ENCODE results near the gene STRA6.

The STRA6 gene

GRCh38 chr15:74184582-74185091, 17.9 kb downstream of the STRA6 start:
- ATAC-seq (peak; percentile 52), DNase-seq (no peak)
- Mint-ChIP-seq H3K4me1 (peaks cover 2% of the 10 kb centered on the region), H3K9me3 (no peaks in the 10 kb centered on the region), H3K27me3 (peaks cover 2% of the 10 kb centered on the region), H3K36me3 (ENCODE audit: low read depth) (no peaks in the 10 kb centered on the region), H3K4me3 (no peak overlapping the region), H3K27ac (no peak overlapping the region)

GRCh38 chr15:74182131-74182530, 20.5 kb downstream of the STRA6 start:
- peaks cover 2% of the 10 kb centered on the region for H3K4me1 Mint-ChIP-seq
- no peaks in the 10 kb centered on the region for H3K9me3 Mint-ChIP-seq
- no peak for ATAC-seq
- no peak for DNase-seq
- H3K4me3 Mint-ChIP-seq: no peak overlapping the region
- peaks cover 2% of the 10 kb centered on the region for H3K27me3 Mint-ChIP-seq
- H3K27ac Mint-ChIP-seq: no peak overlapping the region
- no peaks in the 10 kb centered on the region for H3K36me3 Mint-ChIP-seq (ENCODE audit: low read depth)

- H3K4me3 Mint-ChIP-seq: no peak overlapping the region
- DNase-seq: no peak
- peaks cover 2% of the 10 kb centered on the region for H3K4me1 Mint-ChIP-seq
- peaks cover 2% of the 10 kb centered on the region for H3K27me3 Mint-ChIP-seq
- no peak overlapping the region for H3K27ac Mint-ChIP-seq
- no peak for ATAC-seq
- H3K9me3 Mint-ChIP-seq: no peaks in the 10 kb centered on the region
- no peaks in the 10 kb centered on the region for H3K36me3 Mint-ChIP-seq (ENCODE audit: low read depth)
These were observed 21.5 kb downstream of the STRA6 start for GRCh38 chr15:74180881-74181602.

DNA sequence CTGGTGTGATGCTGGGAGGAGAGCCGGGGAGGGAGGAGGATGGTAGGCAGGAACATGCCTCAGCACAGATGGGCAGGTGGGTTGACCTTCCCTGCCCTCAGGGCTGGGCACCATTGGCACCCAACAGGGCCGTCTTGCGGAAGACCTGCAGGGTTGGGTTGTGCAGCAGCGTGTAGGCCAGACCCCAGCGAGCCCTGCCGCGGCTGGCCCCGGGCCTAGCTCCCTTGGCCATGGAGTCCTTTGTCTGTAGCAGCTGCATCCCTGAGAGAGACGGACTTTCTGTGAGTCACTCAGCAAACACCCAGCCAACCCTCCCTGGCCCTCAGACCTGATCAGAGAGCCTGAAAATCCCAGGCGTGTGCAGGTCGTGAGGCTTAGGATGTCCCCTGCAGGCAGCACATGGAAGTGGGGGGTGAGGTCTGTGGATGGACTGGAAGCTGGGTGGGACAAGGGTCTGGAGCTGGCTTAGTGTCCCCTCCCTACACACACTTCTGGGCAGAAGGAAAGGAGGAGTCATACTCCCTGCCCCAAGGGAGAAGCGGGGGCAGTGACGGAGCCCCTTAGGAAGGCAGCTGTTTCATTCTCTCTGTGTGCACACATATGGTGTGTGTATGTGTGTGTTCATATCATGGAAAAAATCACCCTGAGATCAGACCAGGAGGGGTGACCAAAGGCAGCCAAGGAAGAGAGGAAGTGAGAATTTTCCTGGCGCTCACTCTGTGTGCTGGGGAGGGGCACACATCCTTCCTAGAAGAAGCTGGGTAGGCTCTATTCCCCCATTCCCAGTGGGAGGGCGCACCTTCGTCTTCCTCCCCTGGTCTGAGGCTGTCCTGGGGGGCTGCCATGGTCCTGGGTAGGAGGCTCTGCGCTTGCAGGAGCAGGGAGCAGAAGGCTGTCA, 22.4 kb downstream of the STRA6 start:
- no peak for ATAC-seq
- H3K4me3 Mint-ChIP-seq: no peak overlapping the region
- H3K27ac Mint-ChIP-seq: no peak overlapping the region
- H3K27me3 Mint-ChIP-seq: peaks cover 2% of the 10 kb centered on the region
- H3K36me3 Mint-ChIP-seq (ENCODE audit: low read depth): no peaks in the 10 kb centered on the region
- H3K4me1 Mint-ChIP-seq: no peaks in the 10 kb centered on the region
- DNase-seq: no peak
- H3K9me3 Mint-ChIP-seq: no peaks in the 10 kb centered on the region

DNA sequence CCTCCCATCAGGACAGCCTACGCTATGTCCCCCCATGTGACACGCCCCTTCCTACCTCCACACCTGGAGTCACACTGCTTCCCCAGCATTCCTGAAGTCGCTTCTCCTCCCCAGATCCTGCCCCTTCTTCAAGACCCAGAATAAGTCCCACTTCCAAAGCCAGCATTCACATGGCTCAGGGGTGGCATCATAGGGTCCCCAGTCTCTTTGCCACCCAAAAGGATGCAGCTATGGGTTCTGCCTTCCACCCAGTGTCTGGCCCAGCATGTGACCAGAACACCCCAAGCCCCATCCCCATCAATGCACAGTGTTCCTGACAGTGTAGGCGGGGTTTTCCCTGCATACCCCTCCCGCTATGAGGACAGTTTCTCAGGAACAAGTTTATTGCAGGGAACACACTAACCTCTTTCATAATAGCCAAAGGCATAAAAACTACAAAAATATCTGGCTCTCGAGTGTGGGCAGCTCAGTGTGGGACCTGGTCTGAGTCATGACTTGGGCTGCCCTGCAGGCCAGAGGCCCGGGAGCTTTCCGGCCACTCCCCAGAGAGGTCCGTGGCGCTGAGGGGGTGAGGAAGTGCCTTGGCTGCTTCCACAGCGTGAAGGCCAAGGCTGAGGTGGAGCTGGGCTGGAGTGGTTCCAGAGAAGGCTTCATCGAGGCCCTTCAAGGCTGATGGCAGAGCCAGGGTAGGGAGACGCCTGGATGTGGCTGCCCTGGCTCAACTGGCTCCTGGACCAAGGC, 23.3 kb downstream of the STRA6 start:
- H3K36me3 Mint-ChIP-seq (ENCODE audit: low read depth): no peaks in the 10 kb centered on the region
- peaks cover 2% of the 10 kb centered on the region for H3K27me3 Mint-ChIP-seq
- no peak overlapping the region for H3K4me3 Mint-ChIP-seq
- no peak for DNase-seq
- ATAC-seq: no peak
- H3K27ac Mint-ChIP-seq: no peak overlapping the region
- no peaks in the 10 kb centered on the region for H3K9me3 Mint-ChIP-seq
- no peaks in the 10 kb centered on the region for H3K4me1 Mint-ChIP-seq

DNA sequence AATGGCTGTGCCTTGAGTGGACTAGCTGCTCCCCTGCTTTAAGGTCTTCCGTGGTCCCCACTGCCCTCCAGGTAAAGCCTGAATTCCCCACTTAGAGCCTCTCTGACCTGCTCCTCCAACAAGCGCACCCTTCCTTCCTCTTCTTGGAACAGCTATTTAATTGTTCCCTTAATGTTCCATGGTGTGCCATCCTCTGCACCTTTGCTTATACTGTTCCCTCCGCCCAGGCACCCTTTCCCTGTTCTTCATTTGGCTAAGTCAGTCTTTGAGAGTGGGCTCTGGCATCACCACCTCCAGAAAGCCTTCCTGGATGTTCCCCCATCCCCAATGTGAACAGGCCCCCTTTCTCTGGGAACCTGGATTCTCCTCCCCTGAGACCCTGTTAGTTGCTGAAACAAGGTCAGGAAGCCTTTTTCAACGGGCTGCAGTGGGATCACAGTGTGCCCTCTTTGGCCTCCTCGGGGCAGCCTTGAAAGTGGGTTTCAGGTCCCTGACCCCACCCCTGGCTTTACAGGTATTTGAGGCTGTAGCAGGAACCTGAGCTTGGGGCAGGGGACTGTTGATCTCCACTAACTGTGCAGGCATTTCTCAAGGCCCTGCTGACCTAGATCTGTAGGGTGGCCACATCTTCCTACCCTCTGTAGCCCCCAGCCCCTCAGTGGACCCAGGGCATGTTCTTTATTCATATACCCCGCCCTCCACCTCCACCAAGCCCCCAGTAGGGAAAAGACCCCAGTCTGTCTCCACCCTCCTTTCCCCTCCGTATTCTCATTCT, 24.1 kb downstream of the STRA6 start:
- H3K4me1 Mint-ChIP-seq: no peaks in the 10 kb centered on the region
- no peaks in the 10 kb centered on the region for H3K36me3 Mint-ChIP-seq (ENCODE audit: low read depth)
- no peak for ATAC-seq
- H3K4me3 Mint-ChIP-seq: no peak overlapping the region
- no peak overlapping the region for H3K27ac Mint-ChIP-seq
- H3K9me3 Mint-ChIP-seq: no peaks in the 10 kb centered on the region
- peaks cover 2% of the 10 kb centered on the region for H3K27me3 Mint-ChIP-seq
- no peak for DNase-seq

- Mint-ChIP-seq H3K9me3 (no peaks in the 10 kb centered on the region), H3K27ac (no peak overlapping the region), H3K27me3 (no peaks in the 10 kb centered on the region), H3K36me3 (ENCODE audit: low read depth) (no peaks in the 10 kb centered on the region), H3K4me3 (no peak overlapping the region), H3K4me1 (no peaks in the 10 kb centered on the region)
- no peak for ATAC-seq
- no peak for DNase-seq
These were observed 26.0 kb downstream of the STRA6 start for GRCh38 chr15:74176262-74177214.

- DNase-seq: no peak
- Mint-ChIP-seq H3K36me3 (ENCODE audit: low read depth) (no peaks in the 10 kb centered on the region), H3K9me3 (no peaks in the 10 kb centered on the region), H3K4me1 (no peaks in the 10 kb centered on the region), H3K27me3 (no peaks in the 10 kb centered on the region), H3K4me3 (no peak overlapping the region), H3K27ac (peak overlapping the region; percentile 53)
- ATAC-seq: no peak
These were observed 27.1 kb downstream of the STRA6 start for GRCh38 chr15:74175271-74176191.

DNA sequence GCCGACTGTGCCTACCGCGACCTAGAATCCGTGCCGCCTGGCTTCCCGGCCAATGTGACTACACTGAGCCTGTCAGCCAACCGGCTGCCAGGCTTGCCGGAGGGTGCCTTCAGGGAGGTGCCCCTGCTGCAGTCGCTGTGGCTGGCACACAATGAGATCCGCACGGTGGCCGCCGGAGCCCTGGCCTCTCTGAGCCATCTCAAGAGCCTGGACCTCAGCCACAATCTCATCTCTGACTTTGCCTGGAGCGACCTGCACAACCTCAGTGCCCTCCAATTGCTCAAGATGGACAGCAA, 27.7 kb downstream of the STRA6 start:
- Mint-ChIP-seq H3K9me3 (no peaks in the 10 kb centered on the region), H3K27ac (peak overlapping the region; percentile 53), H3K4me1 (no peaks in the 10 kb centered on the region), H3K4me3 (no peak overlapping the region), H3K36me3 (ENCODE audit: low read depth) (no peaks in the 10 kb centered on the region), H3K27me3 (peaks cover 2% of the 10 kb centered on the region)
- ATAC-seq: no peak
- no peak for DNase-seq

DNA sequence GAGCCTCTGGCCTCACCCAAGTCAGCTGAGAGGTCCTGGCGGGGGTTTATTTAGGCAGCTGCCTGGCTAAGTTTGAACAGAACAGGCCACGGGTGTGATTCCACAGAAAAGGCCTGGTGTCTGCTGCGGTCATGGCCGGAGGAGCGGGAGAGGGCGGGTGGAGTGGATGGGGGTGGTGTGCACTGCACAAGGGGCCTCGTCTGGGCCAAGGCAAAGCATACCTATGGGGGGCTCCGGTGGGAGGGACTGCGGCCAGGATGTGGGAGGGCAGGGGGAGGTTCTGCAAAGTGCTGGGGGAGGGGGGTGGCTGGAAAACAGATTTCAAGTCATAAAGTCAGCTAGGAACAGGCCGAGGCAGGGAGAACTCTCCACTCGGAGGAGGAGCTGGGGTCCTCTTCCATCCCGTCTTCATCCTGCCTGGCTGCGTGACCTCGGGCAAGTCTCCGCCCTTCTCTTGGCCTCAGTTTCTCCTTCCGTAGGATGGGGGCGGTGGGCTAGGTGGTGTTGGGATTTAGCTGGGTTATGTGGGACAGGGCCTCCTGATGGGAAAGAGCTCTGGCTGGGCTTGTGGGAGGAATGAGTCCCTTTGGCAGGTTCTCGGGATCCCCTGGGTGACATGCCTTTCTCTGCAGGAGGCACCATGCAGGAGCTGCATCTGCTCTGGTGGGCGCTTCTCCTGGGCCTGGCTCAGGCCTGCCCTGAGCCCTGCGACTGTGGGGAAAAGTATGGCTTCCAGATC, 28.2 kb downstream of the STRA6 start:
- H3K27me3 Mint-ChIP-seq: peaks cover 2% of the 10 kb centered on the region
- no peak overlapping the region for H3K27ac Mint-ChIP-seq
- DNase-seq (no peak), ATAC-seq (no peak)
- H3K9me3 Mint-ChIP-seq: no peaks in the 10 kb centered on the region
- H3K4me1 Mint-ChIP-seq: no peaks in the 10 kb centered on the region
- no peak overlapping the region for H3K4me3 Mint-ChIP-seq
- H3K36me3 Mint-ChIP-seq (ENCODE audit: low read depth): no peaks in the 10 kb centered on the region

DNA sequence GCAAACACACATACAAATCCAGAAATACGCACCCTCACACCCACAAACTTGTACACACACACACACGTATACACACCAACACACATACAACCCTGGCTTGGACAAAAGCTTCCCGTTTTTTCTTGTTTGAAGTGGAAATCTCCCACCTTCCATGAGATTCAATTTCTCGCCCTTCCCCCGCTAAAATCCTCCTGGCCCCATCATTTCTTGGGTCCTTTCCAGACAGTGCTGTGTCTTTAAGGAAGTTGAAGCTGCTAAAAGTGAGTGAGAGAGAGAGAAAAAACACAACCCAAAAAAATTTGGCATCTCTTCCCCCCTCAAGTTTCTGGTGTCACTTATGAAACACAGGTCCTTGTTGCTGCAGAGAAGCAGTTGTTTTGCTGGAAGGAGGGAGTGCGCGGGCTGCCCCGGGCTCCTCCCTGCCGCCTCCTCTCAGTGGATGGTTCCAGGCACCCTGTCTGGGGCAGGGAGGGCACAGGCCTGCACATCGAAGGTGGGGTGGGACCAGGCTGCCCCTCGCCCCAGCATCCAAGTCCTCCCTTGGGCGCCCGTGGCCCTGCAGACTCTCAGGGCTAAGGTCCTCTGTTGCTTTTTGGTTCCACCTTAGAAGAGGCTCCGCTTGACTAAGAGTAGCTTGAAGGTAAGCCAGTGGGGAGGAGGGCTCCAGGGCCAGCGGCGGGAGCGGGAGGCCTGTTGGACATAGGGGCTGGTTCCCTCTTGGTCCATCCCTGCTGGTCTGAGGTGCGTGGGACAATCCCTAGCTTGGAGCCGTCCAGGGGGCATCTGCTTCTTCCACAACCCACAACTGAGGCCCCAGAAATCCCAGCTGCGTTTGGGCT, 29.0 kb downstream of the STRA6 start, which contains the start of gene ISLR:
ISLR (plus strand) TSS at position 331 of the 839 bp plus-strand sequence. CDS start 1,149 bp downstream, outside the sequence.
- Mint-ChIP-seq H3K27ac (no peak within 1 kb of the TSS), H3K27me3 (peaks cover 2% of the 10 kb centered on the region), H3K9me3 (no peaks in the 10 kb centered on the region), H3K4me3 (no peak within 1 kb of the TSS), H3K4me1 (no peaks in the 10 kb centered on the region), H3K36me3 (ENCODE audit: low read depth) (no peaks in the 10 kb centered on the region)
- no peak for ATAC-seq
- DNase-seq: no peak
